Activated T-cell treated with anti-CD3 and anti-CD28 coated beads, Interleukin-2, amount 50 U/mL, for 4 hours (primary cell): ENCODE results near the gene MRI1. TPM values are rescaled to one million over a fixed set of nuclear protein-coding genes. Genes with fewer than 3 reads are reported as not detected.
A peak's percentile ranks its signal among the peaks of the same experiment; 100 is the strongest.
"Not testable (repeated sequence)": the region's sequence is repeated elsewhere in the genome, so short reads cannot be mapped to it uniquely, and the experiment has no call there.

Experiments used
- ATAC-seq, 2 donors: fragments of 200-7000 bp; cut with Tn5 transposase; one replicate each; pipeline ENCODE4 v1.10.0; 2021
- DNase-seq: peaks from one replicate; pipeline ENCODE4 v3.0.0-alpha.2; 2020
- H3K27me3 Mint-ChIP-seq: one replicate; pipeline ENCODE4 v1.8.0; 2021; ENCODE audit warnings: low read depth, mixed read lengths
- H3K36me3 Mint-ChIP-seq: one replicate; pipeline ENCODE4 v1.8.0; 2022; ENCODE audit warnings: mixed read lengths; ENCODE audit not compliant: insufficient read depth
- H3K4me1 Mint-ChIP-seq: one replicate; pipeline ENCODE4 v1.8.0; 2021; ENCODE audit warnings: low read depth, mixed read lengths
- H3K4me3 Mint-ChIP-seq: one replicate; pipeline ENCODE4 v1.8.0; 2021; ENCODE audit warnings: mild to moderate bottlenecking, moderate library complexity, mixed read lengths
- H3K9me3 Mint-ChIP-seq: one replicate; pipeline ENCODE4 v1.8.0; 2021; ENCODE audit warnings: mixed read lengths
- total RNA-seq, 3 donors: library from RNA; stranded (reverse); gene quantifications; one replicate each; pipeline ENCODE4 v1.2.1, GENCODE V29; 2021

MRI1 gene
- total RNA-seq, 3 donors from 2014 or later: 27.1 to 48.8 (median 33.7) TPM

- Mint-ChIP-seq H3K27me3 (no peaks in the 10 kb centered on the region), H3K9me3 (no peaks in the 10 kb centered on the region), H3K4me1 (peaks cover 27% of the 10 kb centered on the region), H3K4me3 (peak overlapping the region; percentile 90), H3K36me3 (no peaks in the 10 kb centered on the region)
- DNase-seq (no peak), ATAC-seq (no peak)
Measured at GRCh38 chr19:13747098-13747453, 17.2 kb upstream of the MRI1 start.

- Mint-ChIP-seq H3K4me3 (peak overlapping the region; percentile 90), H3K9me3 (no peaks in the 10 kb centered on the region), H3K4me1 (peaks cover 27% of the 10 kb centered on the region), H3K36me3 (peaks cover 3% of the 10 kb centered on the region), H3K27me3 (no peaks in the 10 kb centered on the region)
- no peak for DNase-seq
- peak; percentile 2 to 6 for ATAC-seq
Measured at GRCh38 chr19:13748169-13748828, 16.0 kb upstream of the MRI1 start.

- H3K4me3 Mint-ChIP-seq: no peak overlapping the region
- H3K9me3 Mint-ChIP-seq: no peaks in the 10 kb centered on the region
- no peak for DNase-seq
- H3K27me3 Mint-ChIP-seq: no peaks in the 10 kb centered on the region
- H3K36me3 Mint-ChIP-seq: peaks cover 17% of the 10 kb centered on the region
- H3K4me1 Mint-ChIP-seq: peaks cover 27% of the 10 kb centered on the region
- no peak for ATAC-seq
Measured at GRCh38 chr19:13751436-13751835, 12.9 kb upstream of the MRI1 start.

- not testable (repeated sequence) for H3K4me3 Mint-ChIP-seq, DNase-seq, H3K27me3 Mint-ChIP-seq, ATAC-seq, H3K9me3 Mint-ChIP-seq
- Mint-ChIP-seq H3K4me1 (peaks cover 14% of the 10 kb centered on the region), H3K36me3 (peaks cover 28% of the 10 kb centered on the region)
Measured at GRCh38 chr19:13753622-13754021, 10.7 kb upstream of the MRI1 start.

- DNase-seq (no peak), ATAC-seq (no peak)
- H3K36me3 Mint-ChIP-seq: peaks cover 28% of the 10 kb centered on the region
- no peaks in the 10 kb centered on the region for H3K4me1 Mint-ChIP-seq
- no peak overlapping the region for H3K4me3 Mint-ChIP-seq
- no peaks in the 10 kb centered on the region for H3K27me3 Mint-ChIP-seq
- H3K9me3 Mint-ChIP-seq: no peaks in the 10 kb centered on the region
Measured at GRCh38 chr19:13756210-13756609, 8.1 kb upstream of the MRI1 start.

- no peaks in the 10 kb centered on the region for H3K27me3 Mint-ChIP-seq
- ATAC-seq (no peak), DNase-seq (no peak)
- H3K9me3 Mint-ChIP-seq: no peaks in the 10 kb centered on the region
- H3K4me1 Mint-ChIP-seq: no peaks in the 10 kb centered on the region
- H3K4me3 Mint-ChIP-seq: no peak overlapping the region
- peaks cover 30% of the 10 kb centered on the region for H3K36me3 Mint-ChIP-seq
Measured at GRCh38 chr19:13757805-13758772, 6.2 kb upstream of the MRI1 start.

- H3K4me1 Mint-ChIP-seq: peaks cover 2% of the 10 kb centered on the region
- H3K27me3 Mint-ChIP-seq: no peaks in the 10 kb centered on the region
- no peak for DNase-seq
- no peak overlapping the region for H3K4me3 Mint-ChIP-seq
- peaks cover 27% of the 10 kb centered on the region for H3K36me3 Mint-ChIP-seq
- no peak for ATAC-seq
- H3K9me3 Mint-ChIP-seq: no peaks in the 10 kb centered on the region
Measured at GRCh38 chr19:13758795-13759194, 5.5 kb upstream of the MRI1 start.

GRCh38 chr19:13761423-13761822 lies 2.9 kb upstream of the MRI1 start:
- Mint-ChIP-seq H3K4me3 (no peak overlapping the region), H3K4me1 (peaks cover 10% of the 10 kb centered on the region), H3K27me3 (no peaks in the 10 kb centered on the region), H3K9me3 (no peaks in the 10 kb centered on the region), H3K36me3 (peaks cover 17% of the 10 kb centered on the region)
- ATAC-seq: no peak
- DNase-seq: no peak

GRCh38 chr19:13762635-13763235 lies 1.6 kb upstream of the MRI1 start:
- H3K9me3 Mint-ChIP-seq: no peaks in the 10 kb centered on the region
- H3K4me1 Mint-ChIP-seq: peaks cover 10% of the 10 kb centered on the region
- ATAC-seq: no peak
- no peaks in the 10 kb centered on the region for H3K27me3 Mint-ChIP-seq
- H3K4me3 Mint-ChIP-seq: no peak overlapping the region
- peaks cover 12% of the 10 kb centered on the region for H3K36me3 Mint-ChIP-seq
- DNase-seq: no peak

- ATAC-seq (no peak), DNase-seq (no peak)
- H3K4me1 Mint-ChIP-seq: peaks cover 10% of the 10 kb centered on the region
- H3K9me3 Mint-ChIP-seq: no peaks in the 10 kb centered on the region
- H3K27me3 Mint-ChIP-seq: no peaks in the 10 kb centered on the region
- H3K4me3 Mint-ChIP-seq: peak overlapping the region; percentile 81
- H3K36me3 Mint-ChIP-seq: peaks cover 10% of the 10 kb centered on the region
Measured at GRCh38 chr19:13763265-13763664, 1.1 kb upstream of the MRI1 start.

- Mint-ChIP-seq H3K27me3 (no peaks in the 10 kb centered on the region), H3K36me3 (peaks cover 9% of the 10 kb centered on the region), H3K4me1 (peaks cover 10% of the 10 kb centered on the region), H3K4me3 (peak overlapping the region; percentile 90), H3K9me3 (no peaks in the 10 kb centered on the region)
- ATAC-seq (peak; percentile 69 to 74), DNase-seq (peak; percentile 31)
Measured at GRCh38 chr19:13764821-13765394, 586 bp downstream of the MRI1 start.

GRCh38 chr19:13765395-13766094 lies 1.2 kb downstream of the MRI1 start:
- Mint-ChIP-seq H3K9me3 (no peaks in the 10 kb centered on the region), H3K36me3 (peaks cover 9% of the 10 kb centered on the region), H3K4me1 (peaks cover 10% of the 10 kb centered on the region), H3K27me3 (no peaks in the 10 kb centered on the region), H3K4me3 (peak overlapping the region; percentile 90)
- ATAC-seq (no peak), DNase-seq (no peak)

- Mint-ChIP-seq H3K4me3 (peak overlapping the region; percentile 90), H3K27me3 (no peaks in the 10 kb centered on the region), H3K36me3 (peaks cover 9% of the 10 kb centered on the region), H3K4me1 (peaks cover 10% of the 10 kb centered on the region), H3K9me3 (no peaks in the 10 kb centered on the region)
- ATAC-seq (no peak), DNase-seq (no peak)
Measured at GRCh38 chr19:13766095-13766481, 1.8 kb downstream of the MRI1 start.

- ATAC-seq (no peak), DNase-seq (no peak)
- no peaks in the 10 kb centered on the region for H3K9me3 Mint-ChIP-seq
- H3K4me1 Mint-ChIP-seq: peaks cover 10% of the 10 kb centered on the region
- H3K36me3 Mint-ChIP-seq: peaks cover 9% of the 10 kb centered on the region
- no peaks in the 10 kb centered on the region for H3K27me3 Mint-ChIP-seq
- H3K4me3 Mint-ChIP-seq: no peak overlapping the region
Measured at GRCh38 chr19:13768510-13768909, 4.2 kb downstream of the MRI1 start.
